AG08395 (cell line): Measurements from ENCODE around the gene FAM53A.
"Not testable (repeated sequence)": the region's sequence is repeated elsewhere in the genome, so short reads cannot be mapped to it uniquely, and the experiment has no call there.

Source experiments
- DNase-seq: peaks from one replicate; pipeline ENCODE4 v3.0.0; 2012; ENCODE audit warnings: mixed read lengths, low spot score

FAM53A gene

DNA sequence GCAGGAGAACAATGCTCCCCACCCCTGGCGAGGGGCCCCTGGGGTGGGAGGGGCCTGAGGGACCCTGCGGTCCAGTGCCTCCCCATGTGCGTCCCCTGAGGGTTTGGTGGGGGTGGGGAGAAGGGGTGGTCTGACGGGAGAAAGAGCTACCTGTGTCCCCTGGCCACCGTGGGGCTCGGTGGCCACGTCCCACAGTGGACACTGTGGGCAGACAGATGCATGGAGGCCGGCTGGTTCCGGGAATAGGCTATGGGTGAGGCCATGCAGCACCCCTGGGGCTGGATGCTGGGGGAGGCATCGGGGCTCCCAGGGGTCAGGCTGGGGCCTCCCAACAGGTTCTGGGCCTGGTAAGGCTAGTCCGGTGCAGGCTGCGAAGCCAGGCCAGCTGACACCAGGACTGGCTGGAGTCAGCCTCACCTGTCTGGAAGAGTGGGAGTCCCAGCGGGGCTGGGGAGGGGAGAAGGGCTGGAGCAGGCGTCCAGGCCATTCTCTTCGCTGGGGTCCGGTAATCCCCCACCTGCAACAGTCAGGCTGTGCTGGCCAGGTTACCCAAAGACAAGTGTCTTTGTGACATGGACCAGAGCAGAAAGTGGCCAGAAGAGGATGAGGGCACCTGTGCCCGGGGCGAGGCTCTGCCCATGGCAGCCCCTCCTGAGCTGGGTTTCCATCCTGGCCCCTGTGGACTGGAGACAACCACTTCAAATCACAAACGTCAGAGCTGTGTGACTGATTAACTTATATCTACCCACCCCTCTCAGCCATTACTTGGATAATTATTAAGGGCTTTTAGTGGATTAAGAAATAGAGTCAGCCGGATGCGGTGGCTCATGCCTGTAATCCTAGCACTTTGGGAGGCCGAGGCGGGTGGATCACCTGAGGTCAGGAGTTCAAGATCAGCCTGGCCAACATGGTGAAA, 1.4 kb upstream of the FAM53A start:
- no peak for DNase-seq

- no peak for DNase-seq
Observed at GRCh38 chr4:1684506-1685234, 557 bp upstream of the FAM53A start.

- peak; percentile 76 for DNase-seq
Observed at GRCh38 chr4:1683261-1683735, 815 bp downstream of the FAM53A start.

GRCh38 chr4:1682860-1683259, 1.3 kb downstream of the FAM53A start:
- DNase-seq: no peak

DNA sequence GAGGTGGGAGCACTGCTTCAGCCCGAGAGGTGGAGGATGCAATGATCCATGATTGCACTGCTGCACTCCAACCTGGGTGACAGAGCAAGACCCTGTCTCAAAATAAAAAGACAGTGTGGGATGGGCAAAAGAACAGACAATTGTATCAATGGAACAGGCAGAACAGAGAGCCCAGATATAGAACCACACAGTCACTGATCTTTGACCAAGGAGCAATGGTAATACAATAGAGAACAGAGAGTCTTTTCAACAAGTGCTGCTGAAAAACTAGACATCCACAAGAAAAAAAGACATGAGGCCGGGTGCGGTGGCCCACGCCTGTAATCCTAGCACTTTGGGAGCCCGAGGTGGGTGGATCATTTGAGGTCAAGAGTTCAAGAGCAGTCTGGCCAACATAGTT, 5.9 kb downstream of the FAM53A start:
- no peak for DNase-seq

GRCh38 chr4:1676605-1677525, 7.2 kb downstream of the FAM53A start:
- DNase-seq: no peak

DNA sequence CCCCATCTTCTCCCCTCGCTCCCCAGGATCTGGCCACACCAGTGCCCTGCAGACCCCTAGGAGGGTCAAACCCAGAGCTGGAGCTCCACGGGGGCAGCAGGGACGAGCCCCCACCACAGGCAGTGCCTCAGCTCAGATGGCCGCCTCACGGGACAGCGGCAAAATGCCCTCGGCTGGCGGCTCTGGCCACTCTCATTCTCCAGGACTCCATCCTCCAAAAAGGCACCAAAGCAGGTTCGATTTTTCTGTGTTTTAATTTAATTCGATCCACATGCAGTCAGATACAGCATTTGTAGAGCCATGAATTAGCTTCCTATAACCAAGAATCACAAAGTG, 8.3 kb downstream of the FAM53A start:
- no peak for DNase-seq

- DNase-seq: no peak
Observed at GRCh38 chr4:1675136-1675801, 8.8 kb downstream of the FAM53A start.

- no peak for DNase-seq
Observed at GRCh38 chr4:1674682-1675081, 9.4 kb downstream of the FAM53A start.

GRCh38 chr4:1673671-1674070, 10.4 kb downstream of the FAM53A start:
- no peak for DNase-seq

- DNase-seq: not testable (repeated sequence)
Observed at GRCh38 chr4:1671011-1671410, 13.1 kb downstream of the FAM53A start.

- no peak for DNase-seq
Observed at GRCh38 chr4:1670279-1670678, 13.8 kb downstream of the FAM53A start.

DNA sequence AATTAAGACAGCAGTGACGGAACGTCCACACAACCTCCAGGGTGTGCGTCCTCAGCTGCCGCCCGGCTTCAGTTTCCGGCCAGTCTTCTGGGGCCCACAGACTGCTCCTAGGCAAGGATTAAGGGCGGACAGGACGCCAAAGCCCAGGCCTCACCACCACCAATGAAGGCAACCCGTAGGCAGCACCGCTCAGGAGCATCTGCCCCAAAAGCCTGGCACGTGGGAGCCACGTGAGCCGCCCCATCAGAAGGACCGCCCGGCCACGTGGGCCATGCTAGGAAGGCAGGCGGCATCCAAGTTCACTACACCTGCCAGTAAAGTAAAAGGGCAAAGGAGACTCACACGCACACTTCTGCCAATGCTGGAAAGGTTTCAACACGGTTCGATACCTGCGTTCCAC, 14.3 kb downstream of the FAM53A start:
- DNase-seq: no peak

- DNase-seq: no peak
Observed at GRCh38 chr4:1669270-1669669, 14.8 kb downstream of the FAM53A start.

- no peak for DNase-seq
Observed at GRCh38 chr4:1668488-1668840, 15.6 kb downstream of the FAM53A start.

GRCh38 chr4:1667273-1667672, 16.8 kb downstream of the FAM53A start:
- DNase-seq: peak; percentile 7

DNA sequence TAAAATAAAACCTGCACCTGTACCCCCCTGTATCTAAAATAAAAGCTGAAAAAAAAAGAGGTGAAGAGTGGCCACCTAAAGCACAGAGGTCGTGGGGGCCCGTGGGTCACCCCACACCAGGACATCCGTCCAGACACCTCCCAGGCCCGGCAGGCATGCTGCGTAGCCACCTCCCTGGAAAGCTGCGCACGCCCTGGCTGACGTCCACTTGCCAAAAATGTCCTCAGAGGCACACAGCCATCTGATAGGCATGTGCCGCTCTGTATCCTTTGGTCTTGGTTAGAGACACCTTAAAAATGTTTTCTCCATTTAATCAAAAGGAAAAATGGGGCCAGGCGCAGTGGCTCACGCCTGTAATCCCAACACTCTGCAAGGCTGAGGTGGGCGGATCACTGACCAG, 17.7 kb downstream of the FAM53A start:
- no peak for DNase-seq

GRCh38 chr4:1664141-1664540, 20.0 kb downstream of the FAM53A start:
- DNase-seq: no peak

GRCh38 chr4:1663549-1663948, 20.6 kb downstream of the FAM53A start:
- DNase-seq: no peak

GRCh38 chr4:1661695-1662094, 22.4 kb downstream of the FAM53A start:
- no peak for DNase-seq

DNA sequence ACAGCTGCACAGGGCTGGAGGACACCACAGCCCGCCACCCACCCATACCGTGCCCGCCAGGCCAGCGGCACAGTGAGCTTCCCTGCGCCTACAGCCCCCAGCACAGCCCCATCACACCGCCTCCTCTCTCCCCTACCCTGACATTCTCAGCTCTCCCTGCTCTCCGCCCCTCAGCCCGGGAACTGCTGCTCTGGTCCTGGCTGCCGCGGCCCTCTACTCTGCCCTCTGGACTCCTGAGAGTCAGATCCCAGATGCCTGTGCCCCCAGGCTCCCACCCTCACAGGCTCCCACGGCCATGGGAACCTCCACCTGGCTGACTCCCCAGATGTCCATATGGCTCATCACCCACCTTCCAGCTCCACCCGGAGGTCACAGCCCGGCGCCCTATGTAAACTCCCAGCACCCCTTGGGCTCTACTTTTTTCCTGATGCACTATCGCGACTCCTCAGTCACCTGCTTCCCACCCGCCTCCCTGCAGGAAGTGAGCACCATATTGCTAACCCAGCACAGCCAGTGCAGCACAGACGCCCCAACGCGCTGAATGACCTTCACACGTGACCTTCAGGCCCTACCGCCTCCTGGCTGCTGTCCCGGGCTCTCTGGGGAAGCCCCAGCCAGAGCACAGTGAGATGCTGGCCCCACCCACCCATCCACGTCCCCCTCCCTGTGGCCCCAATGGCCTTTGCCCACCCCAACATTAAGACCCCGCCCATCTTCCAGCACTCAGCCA, 23.0 kb downstream of the FAM53A start:
- no peak for DNase-seq
